GM12875 (cell line): ENCODE results near the gene IQGAP3.

Source experiments
- H3K4me3 ChIP-seq: one replicate; pipeline ENCODE4 v1.5.1; 2011; ENCODE audit warnings: low read depth, low read length, control low read depth
- CTCF ChIP-seq: IDR thresholded peaks from 2 replicates; pipeline ENCODE4 v1.5.1; 2011; ENCODE audit warnings: low read depth, mild to moderate bottlenecking, control low read depth, inconsistent platforms, low read length, moderate library complexity, borderline replicate concordance; ENCODE audit not compliant: insufficient read depth

The IQGAP3 gene

GRCh38 chr1:156511644-156512043 is 60.7 kb downstream of the IQGAP3 start:
- no peak overlapping the region for H3K4me3 ChIP-seq
- TF ChIP-seq CTCF = no peak

- TF ChIP-seq CTCF = no peak
Measured at GRCh38 chr1:156510709-156511108, 61.7 kb downstream of the IQGAP3 start.

GRCh38 chr1:156509424-156510034 is 62.8 kb downstream of the IQGAP3 start:
- TF ChIP-seq CTCF = no peak
- no peak overlapping the region for H3K4me3 ChIP-seq

More at GRCh38 chr1:156510709-156511108, 61.7 kb downstream of the IQGAP3 start:
- no peak overlapping the region for H3K4me3 ChIP-seq

GRCh38 chr1:156508955-156509234 is 63.5 kb downstream of the IQGAP3 start:
- TF ChIP-seq CTCF = no peak
- no peak overlapping the region for H3K4me3 ChIP-seq

- no peak for TF ChIP-seq CTCF
- peak overlapping the region; percentile 40 for H3K4me3 ChIP-seq
Measured at GRCh38 chr1:156508205-156508954, 64.0 kb downstream of the IQGAP3 start.

- no peak overlapping the region for H3K4me3 ChIP-seq
- TF ChIP-seq CTCF = no peak
Measured at GRCh38 chr1:156506450-156506849, 65.9 kb downstream of the IQGAP3 start.

- no peak overlapping the region for H3K4me3 ChIP-seq
- no peak for TF ChIP-seq CTCF
Measured at GRCh38 chr1:156505679-156506298, 66.6 kb downstream of the IQGAP3 start.
